ENCODE results near the gene RAB34. TPM values are rescaled to one million over a fixed set of nuclear protein-coding genes. Genes with fewer than 3 reads are reported as not detected.

RAB34 gene
- total RNA-seq, 1 donor from 2014 or later = 21.3 TPM

GRCh38 chr17:28745786-28746411, 28.2 kb upstream of the RAB34 start:
- H3K36me3 Mint-ChIP-seq (ENCODE audit: low read depth) = peaks cover 72% of the 10 kb centered on the region
- intact Hi-C loops (cut with micrococcal nuclease) = no loop called here

GRCh38 chr17:28744972-28745785, 27.5 kb upstream of the RAB34 start:
- peak overlapping the region; percentile 84 for H3K27ac Mint-ChIP-seq
- peaks cover 70% of the 10 kb centered on the region for H3K4me1 Mint-ChIP-seq
- CTCF ChIA-PET = interaction anchor here (1.0 to 17.6 kb wide), 3 partner anchors 18 to 24 kb away, joined by 3 to 545 read pairs (median 5); partner anchors contain the start of genes NEK8 and TLCD1
- ATAC-seq (ENCODE audit: low read depth) (no peak), DNase-seq (no peak)
- intact Hi-C loops (cut with micrococcal nuclease) = no loop called here
- no peak for TF ChIP-seq CTCF (IDR thresholded peaks at IDR 0.05)
- no peaks in the 10 kb centered on the region for H3K27me3 Mint-ChIP-seq
- H3K9me3 Mint-ChIP-seq = no peaks in the 10 kb centered on the region
- POLR2A ChIA-PET = interaction anchor here (0.6 to 23.0 kb wide), 8 partner anchors 9 to 205 kb away, joined by 3 to 2384 read pairs (median 7); partner anchors contain the start of genes FLOT2, NEK8, PHF12 and PROCA1
- H3K4me3 Mint-ChIP-seq = peak overlapping the region; percentile 93
- peaks cover 72% of the 10 kb centered on the region for H3K36me3 Mint-ChIP-seq (ENCODE audit: low read depth)

More at GRCh38 chr17:28745786-28746411, 28.2 kb upstream of the RAB34 start:
- ChIA-PET CTCF (interaction anchor here (1.0 to 17.6 kb wide), 2 partner anchors 19 to 25 kb away, joined by 5 to 545 read pairs; partner anchors contain the start of genes NEK8 and TLCD1), POLR2A (interaction anchor here (0.6 to 23.0 kb wide), 7 partner anchors 10 to 205 kb away, joined by 4 to 2384 read pairs (median 7); partner anchors contain the start of genes FLOT2, NEK8, PHF12 and PROCA1)
- Mint-ChIP-seq H3K9me3 (no peaks in the 10 kb centered on the region), H3K27me3 (no peaks in the 10 kb centered on the region), H3K4me3 (peak overlapping the region; percentile 93), H3K4me1 (peaks cover 70% of the 10 kb centered on the region), H3K27ac (peak overlapping the region; percentile 84)
- no peak for DNase-seq
- no peak for ATAC-seq (ENCODE audit: low read depth)
- no peak for TF ChIP-seq CTCF (IDR thresholded peaks at IDR 0.05)

- DNase-seq (peak; percentile 69), ATAC-seq (ENCODE audit: low read depth) (peak; percentile 13)
- TF ChIP-seq CTCF (IDR thresholded peaks at IDR 0.05) = no peak
- intact Hi-C loops (cut with micrococcal nuclease) = no loop called here
- no peaks in the 10 kb centered on the region for H3K27me3 Mint-ChIP-seq
- no peaks in the 10 kb centered on the region for H3K9me3 Mint-ChIP-seq
- ChIA-PET CTCF (interaction anchor here (0.6 to 17.6 kb wide), 4 partner anchors 9 to 19 kb away, joined by 3 to 545 read pairs (median 3); partner anchors contain the start of genes NEK8 and TLCD1), POLR2A (interaction anchor here (0.6 to 23.0 kb wide), 9 partner anchors 8 to 206 kb away, joined by 3 to 2384 read pairs (median 4); partner anchors contain the start of genes BLTP2, FAM222B, NEK8 and PHF12)
- peaks cover 70% of the 10 kb centered on the region for H3K4me1 Mint-ChIP-seq
- peaks cover 69% of the 10 kb centered on the region for H3K36me3 Mint-ChIP-seq (ENCODE audit: low read depth)
- H3K4me3 Mint-ChIP-seq = peak overlapping the region; percentile 93
- peak overlapping the region; percentile 84 for H3K27ac Mint-ChIP-seq
Observed at GRCh38 chr17:28744104-28744971, 26.7 kb upstream of the RAB34 start.

- peaks cover 70% of the 10 kb centered on the region for H3K4me1 Mint-ChIP-seq
- CTCF ChIA-PET = interaction anchor here (0.9 to 17.6 kb wide), 3 partner anchors 13 to 24 kb away, joined by 3 to 545 read pairs (median 7); partner anchors contain the start of genes NEK8, RPL23A and TLCD1
- POLR2A ChIA-PET = interaction anchor here (0.7 to 23.0 kb wide), 13 partner anchors 8 to 397 kb away, joined by 3 to 2384 read pairs (median 4); partner anchors contain the start of genes BLTP2, FAM222B, NEK8 and PHF12
- H3K36me3 Mint-ChIP-seq (ENCODE audit: low read depth) = peaks cover 64% of the 10 kb centered on the region
- no peaks in the 10 kb centered on the region for H3K27me3 Mint-ChIP-seq
- ATAC-seq (ENCODE audit: low read depth) (peak; percentile 66), DNase-seq (peak; percentile 87)
- no peak for TF ChIP-seq CTCF (IDR thresholded peaks at IDR 0.05)
- intact Hi-C loops (cut with micrococcal nuclease) = loop anchor here (1.0 kb wide), 1 partner anchor 15 kb away; the partner anchor contains the start of gene NEK8
- H3K4me3 Mint-ChIP-seq = peak within 1 kb of the TSS; percentile 93
- H3K27ac Mint-ChIP-seq = peak within 1 kb of the TSS; percentile 99
- no peaks in the 10 kb centered on the region for H3K9me3 Mint-ChIP-seq
Observed at GRCh38 chr17:28743243-28744103, 25.8 kb upstream of the RAB34 start, which contains the start of gene TRAF4. Gene TRAF4 (plus strand): TSS chr17:28744011. CDS start chr17:28744113, 102 bp downstream.
